Measurements from ENCODE around the gene TMEM132E. TPM values are rescaled to one million over a fixed set of nuclear protein-coding genes. Genes with fewer than 3 reads are reported as not detected.

Gene TMEM132E
- total RNA-seq, 4 donors from 2014 or later: 0.11 to 0.13 TPM; not detected in 2

- Histone ChIP-seq H3K27ac (no peak overlapping the region), H3K36me3 (no peaks in the 10 kb centered on the region), H3K9me3 (no peaks in the 10 kb centered on the region), H3K4me3 (replicated peaks in 1 of 3) (no peak overlapping the region), H3K4me1 (no peaks in the 10 kb centered on the region), H3K27me3 (no peaks in the 10 kb centered on the region)
- intact Hi-C loops (cut with DNase I): no loop called here
- TF ChIP-seq POLR2A (IDR thresholded peaks at IDR 0.05) (no peak), CTCF (IDR thresholded peaks at IDR 0.05) (no peak)
- WGBS, 2 donors: 76 to 98% methylated on average over 2 of the region's 2 CpGs
- no peak for DNase-seq
Observed at GRCh38 chr17:34667656-34668055, 88.3 kb downstream of the TMEM132E start.

- WGBS, 2 donors: 89 to 97% methylated on average over 3 of the region's 3 CpGs
- Histone ChIP-seq H3K27ac (no peak overlapping the region), H3K4me3 (replicated peaks in 1 of 3) (no peak overlapping the region), H3K4me1 (no peaks in the 10 kb centered on the region), H3K9me3 (no peaks in the 10 kb centered on the region), H3K36me3 (no peaks in the 10 kb centered on the region), H3K27me3 (no peaks in the 10 kb centered on the region)
- TF ChIP-seq POLR2A (IDR thresholded peaks at IDR 0.05): no peak
- no peak for TF ChIP-seq CTCF (IDR thresholded peaks at IDR 0.05)
- DNase-seq: no peak
- intact Hi-C loops (cut with DNase I): no loop called here
Observed at GRCh38 chr17:34668206-34668605, 88.8 kb downstream of the TMEM132E start.

GRCh38 chr17:34669511-34669910 is 90.1 kb downstream of the TMEM132E start:
- DNase-seq: no peak
- H3K4me3 ChIP-seq (replicated peaks in 1 of 3): no peak overlapping the region
- peaks cover 0 to 3% of the 10 kb centered on the region in 2 donors for H3K4me1 ChIP-seq
- no peak overlapping the region for H3K27ac ChIP-seq
- intact Hi-C loops (cut with DNase I): no loop called here
- WGBS, 2 donors: 54 to 65% methylated on average over 5 of the region's 5 CpGs
- no peaks in the 10 kb centered on the region for H3K36me3 ChIP-seq
- TF ChIP-seq POLR2A (IDR thresholded peaks at IDR 0.05) (no peak), CTCF (IDR thresholded peaks at IDR 0.05) (no peak)
- H3K27me3 ChIP-seq: no peaks in the 10 kb centered on the region
- H3K9me3 ChIP-seq: no peaks in the 10 kb centered on the region

DNA sequence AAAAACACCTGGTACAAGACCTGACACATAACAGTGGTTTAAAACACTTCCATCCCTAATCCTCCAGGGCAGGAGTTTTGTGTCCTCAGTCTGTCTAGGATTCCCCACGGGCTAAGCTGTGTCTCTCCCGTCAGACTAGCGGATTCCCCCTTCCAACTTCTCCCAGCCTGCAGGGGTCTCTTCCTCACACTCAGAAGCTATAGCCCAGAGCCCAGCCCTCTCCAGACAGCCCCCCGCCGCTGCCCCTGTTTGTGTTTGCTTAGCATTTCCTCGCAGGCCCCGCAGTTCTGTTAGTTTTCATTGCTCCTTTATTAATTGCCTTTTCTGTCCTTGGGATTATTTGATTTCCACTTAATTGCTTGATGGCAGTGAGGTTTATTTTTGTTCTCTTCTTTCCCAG is 91.2 kb downstream of the TMEM132E start:
- DNase-seq: no peak
- H3K9me3 ChIP-seq: no peaks in the 10 kb centered on the region
- TF ChIP-seq CTCF (IDR thresholded peaks at IDR 0.05) (no peak), POLR2A (IDR thresholded peaks at IDR 0.05) (no peak)
- H3K27me3 ChIP-seq: no peaks in the 10 kb centered on the region
- intact Hi-C loops (cut with DNase I): no loop called here
- no peaks in the 10 kb centered on the region for H3K36me3 ChIP-seq
- H3K4me3 ChIP-seq (replicated peaks in 1 of 3): no peak overlapping the region
- 46 to 58% methylated on average over 7 of the region's 7 CpGs for WGBS, 2 donors
- H3K27ac ChIP-seq: no peak overlapping the region
- peaks cover 0 to 11% of the 10 kb centered on the region in 2 donors for H3K4me1 ChIP-seq

GRCh38 chr17:34671191-34671590 is 91.8 kb downstream of the TMEM132E start:
- WGBS, 2 donors: 65 to 68% methylated on average over 4 of the region's 4 CpGs
- intact Hi-C loops (cut with DNase I): no loop called here
- TF ChIP-seq POLR2A (IDR thresholded peaks at IDR 0.05): no peak
- TF ChIP-seq CTCF (IDR thresholded peaks at IDR 0.05): no peak

More at GRCh38 chr17:34671191-34671590, 91.8 kb downstream of the TMEM132E start:
- peaks cover 0 to 11% of the 10 kb centered on the region in 2 donors for H3K4me1 ChIP-seq
- H3K27ac ChIP-seq: no peak overlapping the region
- no peak for DNase-seq
- H3K9me3 ChIP-seq: no peaks in the 10 kb centered on the region
- no peaks in the 10 kb centered on the region for H3K36me3 ChIP-seq
- no peak overlapping the region for H3K4me3 ChIP-seq (replicated peaks in 1 of 3)
- H3K27me3 ChIP-seq: no peaks in the 10 kb centered on the region
